Measurements from ENCODE around the gene IVD.

IVD gene

GRCh38 chr15:40459391-40460015, 53.9 kb downstream of the IVD start:
- Mint-ChIP-seq H3K4me3 (no peak overlapping the region), H3K36me3 (ENCODE audit: low read depth) (peaks cover 7% of the 10 kb centered on the region), H3K27me3 (ENCODE audit: low read depth) (no peaks in the 10 kb centered on the region), H3K4me1 (ENCODE audit: low read depth) (peaks cover 24% of the 10 kb centered on the region), H3K9me3 (no peaks in the 10 kb centered on the region), H3K27ac (no peak overlapping the region)
- DNase-seq (ENCODE audit: low spot score) = no peak

- Mint-ChIP-seq H3K4me3 (no peak overlapping the region), H3K9me3 (no peaks in the 10 kb centered on the region), H3K36me3 (ENCODE audit: low read depth) (peaks cover 11% of the 10 kb centered on the region), H3K27me3 (ENCODE audit: low read depth) (no peaks in the 10 kb centered on the region), H3K27ac (no peak overlapping the region), H3K4me1 (ENCODE audit: low read depth) (peaks cover 16% of the 10 kb centered on the region)
- DNase-seq (ENCODE audit: low spot score) = no peak
Measured at GRCh38 chr15:40460404-40460803, 54.8 kb downstream of the IVD start.

GRCh38 chr15:40461958-40462357, 56.4 kb downstream of the IVD start:
- no peak overlapping the region for H3K27ac Mint-ChIP-seq
- H3K27me3 Mint-ChIP-seq (ENCODE audit: low read depth) = no peaks in the 10 kb centered on the region
- peaks cover 18% of the 10 kb centered on the region for H3K36me3 Mint-ChIP-seq (ENCODE audit: low read depth)
- H3K4me1 Mint-ChIP-seq (ENCODE audit: low read depth) = peaks cover 9% of the 10 kb centered on the region
- no peak overlapping the region for H3K4me3 Mint-ChIP-seq
- no peak for DNase-seq (ENCODE audit: low spot score)
- no peaks in the 10 kb centered on the region for H3K9me3 Mint-ChIP-seq

- Mint-ChIP-seq H3K27me3 (ENCODE audit: low read depth) (no peaks in the 10 kb centered on the region), H3K4me3 (no peak overlapping the region), H3K9me3 (no peaks in the 10 kb centered on the region), H3K4me1 (ENCODE audit: low read depth) (peaks cover 11% of the 10 kb centered on the region), H3K36me3 (ENCODE audit: low read depth) (peaks cover 17% of the 10 kb centered on the region), H3K27ac (no peak overlapping the region)
- DNase-seq (ENCODE audit: low spot score) = no peak
Measured at GRCh38 chr15:40463279-40463678, 57.7 kb downstream of the IVD start.

GRCh38 chr15:40463886-40464545, 58.4 kb downstream of the IVD start:
- Mint-ChIP-seq H3K27ac (no peak overlapping the region), H3K36me3 (ENCODE audit: low read depth) (peaks cover 17% of the 10 kb centered on the region), H3K4me1 (ENCODE audit: low read depth) (peaks cover 11% of the 10 kb centered on the region)

GRCh38 chr15:40464595-40465185, 59.1 kb downstream of the IVD start:
- Mint-ChIP-seq H3K4me1 (ENCODE audit: low read depth) (peaks cover 12% of the 10 kb centered on the region), H3K27ac (no peak overlapping the region)

More at GRCh38 chr15:40463886-40464545, 58.4 kb downstream of the IVD start:
- H3K27me3 Mint-ChIP-seq (ENCODE audit: low read depth) = no peaks in the 10 kb centered on the region
- H3K4me3 Mint-ChIP-seq = no peak overlapping the region
- H3K9me3 Mint-ChIP-seq = no peaks in the 10 kb centered on the region
- no peak for DNase-seq (ENCODE audit: low spot score)

GRCh38 chr15:40465939-40466338, 60.3 kb downstream of the IVD start:
- peaks cover 17% of the 10 kb centered on the region for H3K36me3 Mint-ChIP-seq (ENCODE audit: low read depth)
- H3K27me3 Mint-ChIP-seq (ENCODE audit: low read depth) = no peaks in the 10 kb centered on the region
- H3K4me3 Mint-ChIP-seq = no peak overlapping the region
- peaks cover 12% of the 10 kb centered on the region for H3K4me1 Mint-ChIP-seq (ENCODE audit: low read depth)
- no peak overlapping the region for H3K27ac Mint-ChIP-seq
- DNase-seq (ENCODE audit: low spot score) = no peak
- H3K9me3 Mint-ChIP-seq = no peaks in the 10 kb centered on the region

More at GRCh38 chr15:40464595-40465185, 59.1 kb downstream of the IVD start:
- H3K9me3 Mint-ChIP-seq = no peaks in the 10 kb centered on the region
- no peak overlapping the region for H3K4me3 Mint-ChIP-seq
- DNase-seq (ENCODE audit: low spot score) = no peak
- H3K27me3 Mint-ChIP-seq (ENCODE audit: low read depth) = no peaks in the 10 kb centered on the region
- H3K36me3 Mint-ChIP-seq (ENCODE audit: low read depth) = peaks cover 17% of the 10 kb centered on the region

GRCh38 chr15:40466426-40467260, 61.0 kb downstream of the IVD start:
- H3K36me3 Mint-ChIP-seq (ENCODE audit: low read depth) = peaks cover 19% of the 10 kb centered on the region
- H3K4me1 Mint-ChIP-seq (ENCODE audit: low read depth) = peaks cover 14% of the 10 kb centered on the region
- H3K27me3 Mint-ChIP-seq (ENCODE audit: low read depth) = no peaks in the 10 kb centered on the region
- H3K9me3 Mint-ChIP-seq = no peaks in the 10 kb centered on the region
- H3K27ac Mint-ChIP-seq = no peak overlapping the region
- no peak for DNase-seq (ENCODE audit: low spot score)
- no peak overlapping the region for H3K4me3 Mint-ChIP-seq

- no peak overlapping the region for H3K27ac Mint-ChIP-seq
- H3K27me3 Mint-ChIP-seq (ENCODE audit: low read depth) = no peaks in the 10 kb centered on the region
- no peak overlapping the region for H3K4me3 Mint-ChIP-seq
- peaks cover 21% of the 10 kb centered on the region for H3K36me3 Mint-ChIP-seq (ENCODE audit: low read depth)
- peaks cover 16% of the 10 kb centered on the region for H3K4me1 Mint-ChIP-seq (ENCODE audit: low read depth)
- H3K9me3 Mint-ChIP-seq = no peaks in the 10 kb centered on the region
- no peak for DNase-seq (ENCODE audit: low spot score)
Measured at GRCh38 chr15:40467261-40467615, 61.6 kb downstream of the IVD start.

- H3K36me3 Mint-ChIP-seq (ENCODE audit: low read depth) = peaks cover 20% of the 10 kb centered on the region
- no peaks in the 10 kb centered on the region for H3K27me3 Mint-ChIP-seq (ENCODE audit: low read depth)
- no peak for DNase-seq (ENCODE audit: low spot score)
- no peak overlapping the region for H3K27ac Mint-ChIP-seq
- peaks cover 22% of the 10 kb centered on the region for H3K4me1 Mint-ChIP-seq (ENCODE audit: low read depth)
- H3K4me3 Mint-ChIP-seq = no peak overlapping the region
- no peaks in the 10 kb centered on the region for H3K9me3 Mint-ChIP-seq
Measured at GRCh38 chr15:40468898-40469331, 63.3 kb downstream of the IVD start.

- no peaks in the 10 kb centered on the region for H3K27me3 Mint-ChIP-seq (ENCODE audit: low read depth)
- peak overlapping the region; percentile 46 for H3K4me3 Mint-ChIP-seq
- peaks cover 22% of the 10 kb centered on the region for H3K4me1 Mint-ChIP-seq (ENCODE audit: low read depth)
- DNase-seq (ENCODE audit: low spot score) = no peak
- peaks cover 19% of the 10 kb centered on the region for H3K36me3 Mint-ChIP-seq (ENCODE audit: low read depth)
- H3K27ac Mint-ChIP-seq = peak overlapping the region; percentile 64
- H3K9me3 Mint-ChIP-seq = no peaks in the 10 kb centered on the region
Measured at GRCh38 chr15:40469776-40470390, 64.3 kb downstream of the IVD start.

- Mint-ChIP-seq H3K27me3 (ENCODE audit: low read depth) (no peaks in the 10 kb centered on the region), H3K4me1 (ENCODE audit: low read depth) (peaks cover 20% of the 10 kb centered on the region), H3K4me3 (peak within 1 kb of the TSS; percentile 90), H3K27ac (peak within 1 kb of the TSS; percentile 87), H3K36me3 (ENCODE audit: low read depth) (peaks cover 12% of the 10 kb centered on the region), H3K9me3 (no peaks in the 10 kb centered on the region)
- peak; percentile 50 for DNase-seq (ENCODE audit: low spot score)
Measured at GRCh38 chr15:40470423-40471104, 65.0 kb downstream of the IVD start, which contains the start of gene CHST14. TSS of gene CHST14 (plus strand) at chr15:40470984. CDS start at chr15:40471214, 230 bp downstream.

All from T-helper 2 cell treated with Interferon-gamma antibody and Interleukin-4, amounts not matched to agents 5 μg/mL and 100 μg/mL, for 36 hours (primary cell).